Measurements from ENCODE around the gene DENND4A.
"Not testable (repeated sequence)": the region's sequence is repeated elsewhere in the genome, so short reads cannot be mapped to it uniquely, and the experiment has no call there.

Gene DENND4A

DNA sequence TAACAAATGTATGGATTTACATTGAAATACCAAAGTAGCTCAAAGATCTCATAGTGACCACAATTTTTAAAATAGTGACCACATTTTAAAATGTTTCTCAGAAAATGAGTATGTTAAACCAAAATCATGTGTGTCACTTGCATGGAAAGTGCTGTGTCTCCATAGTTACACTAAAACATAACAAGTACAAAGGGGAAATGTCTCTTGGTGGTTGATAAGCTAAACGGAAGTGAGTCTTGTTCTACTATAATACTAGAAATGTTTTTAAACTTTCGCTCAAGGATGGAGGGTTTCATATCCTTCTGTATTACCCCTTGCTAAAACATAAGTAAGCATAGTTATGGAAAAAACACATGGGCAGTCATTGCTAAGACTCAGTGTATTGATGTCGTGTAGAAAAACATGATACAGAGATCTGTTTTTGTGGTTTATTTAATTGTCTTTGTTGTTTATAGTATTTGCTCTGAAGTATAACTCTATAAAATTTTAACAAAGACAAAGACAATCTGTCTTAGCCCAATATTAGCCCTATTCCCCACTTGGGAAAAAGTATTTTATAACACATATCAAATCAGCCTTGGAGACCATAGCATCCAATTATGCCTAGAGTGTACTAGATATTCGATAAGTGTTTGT lies 27.0 kb upstream of the DENND4A start:
- DNase-seq (ENCODE audit: low read depth) = no peak

DNA sequence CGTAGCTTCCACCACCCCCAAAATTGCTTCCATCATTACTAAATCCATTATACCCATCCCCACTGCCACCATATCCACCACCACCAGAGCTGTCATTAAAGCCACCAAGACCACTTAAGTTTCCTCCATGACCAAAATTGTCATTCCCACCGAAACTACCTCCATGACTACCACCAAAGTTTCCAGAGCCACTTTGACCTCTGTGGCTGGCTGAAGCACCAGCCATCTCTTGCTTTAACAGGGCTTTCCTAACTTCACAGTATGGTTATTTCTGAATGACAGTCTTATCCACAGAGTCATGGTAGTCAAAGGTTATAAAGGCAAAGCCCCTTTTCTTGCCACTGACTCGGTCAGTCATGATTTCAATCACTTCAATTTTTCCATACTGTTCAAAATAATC lies 24.3 kb upstream of the DENND4A start:
- no peak for DNase-seq (ENCODE audit: low read depth)

DNA sequence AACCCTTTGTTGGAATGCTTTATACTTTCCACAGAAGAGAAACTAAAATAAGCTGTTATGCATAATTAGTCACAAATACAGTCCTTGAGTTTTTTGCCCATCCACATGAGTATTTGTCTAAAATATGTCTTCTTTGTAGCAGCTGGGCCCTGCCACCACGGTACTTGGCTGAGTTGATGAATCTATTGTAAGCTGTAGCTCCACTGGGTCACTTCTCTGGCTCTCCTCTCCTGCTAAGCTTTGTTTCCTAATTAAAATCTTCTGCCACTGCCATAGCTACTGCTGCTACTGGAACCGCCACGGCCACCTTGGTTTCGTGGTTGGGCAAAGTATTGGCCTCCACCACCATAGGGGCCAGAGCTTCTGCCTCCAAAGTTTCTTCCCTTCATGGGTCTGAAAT lies 23.9 kb upstream of the DENND4A start:
- DNase-seq (ENCODE audit: low read depth) = not testable (repeated sequence)

GRCh38 chr15:65814271-65814670 lies 22.2 kb upstream of the DENND4A start:
- DNase-seq (ENCODE audit: low read depth) = not testable (repeated sequence)

GRCh38 chr15:65812916-65813315 lies 20.8 kb upstream of the DENND4A start:
- DNase-seq (ENCODE audit: low read depth) = no peak

DNA sequence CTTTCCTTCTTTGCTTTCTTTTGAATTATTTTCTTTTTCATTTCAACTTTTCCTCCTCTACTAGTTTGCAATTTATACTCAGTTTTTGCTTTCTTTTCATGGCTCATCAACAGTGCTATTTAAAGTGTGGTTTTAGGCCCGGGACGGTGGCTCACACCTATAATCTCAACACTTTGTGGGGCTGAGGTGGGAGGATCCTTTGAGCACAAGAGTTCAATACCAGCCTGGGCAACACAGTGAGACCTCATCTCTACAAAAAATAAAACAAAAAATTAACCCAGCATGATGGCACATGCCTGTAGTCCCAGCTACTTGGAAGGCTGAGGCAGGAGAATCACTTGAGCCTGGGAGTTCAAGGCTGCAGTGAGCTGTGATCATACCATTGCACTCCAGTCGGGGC lies 20.4 kb upstream of the DENND4A start:
- no peak for DNase-seq (ENCODE audit: low read depth)

DNA sequence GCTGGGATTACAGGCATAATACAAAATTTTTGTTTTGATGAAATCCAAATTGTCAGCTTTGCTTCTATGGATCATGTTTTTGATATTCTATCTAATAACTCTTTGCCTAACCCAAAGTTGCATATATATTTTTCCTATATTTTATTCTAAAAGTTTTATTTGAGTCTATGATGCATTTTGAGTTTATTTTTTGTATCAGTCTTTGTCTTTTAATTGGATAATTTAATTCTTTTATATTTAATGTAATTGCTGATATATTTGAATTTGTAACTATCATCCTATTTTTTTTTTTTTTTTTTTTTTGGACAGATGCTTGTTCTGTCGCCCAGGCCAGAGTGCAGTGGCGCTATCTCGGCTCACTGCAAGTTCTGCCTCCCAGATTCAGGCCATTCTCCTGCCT lies 19.7 kb upstream of the DENND4A start:
- no peak for DNase-seq (ENCODE audit: low read depth)

GRCh38 chr15:65811011-65811733 lies 19.1 kb upstream of the DENND4A start:
- DNase-seq (ENCODE audit: low read depth) = not testable (repeated sequence)

GRCh38 chr15:65806397-65806796 lies 14.3 kb upstream of the DENND4A start:
- no peak for DNase-seq (ENCODE audit: low read depth)

DNA sequence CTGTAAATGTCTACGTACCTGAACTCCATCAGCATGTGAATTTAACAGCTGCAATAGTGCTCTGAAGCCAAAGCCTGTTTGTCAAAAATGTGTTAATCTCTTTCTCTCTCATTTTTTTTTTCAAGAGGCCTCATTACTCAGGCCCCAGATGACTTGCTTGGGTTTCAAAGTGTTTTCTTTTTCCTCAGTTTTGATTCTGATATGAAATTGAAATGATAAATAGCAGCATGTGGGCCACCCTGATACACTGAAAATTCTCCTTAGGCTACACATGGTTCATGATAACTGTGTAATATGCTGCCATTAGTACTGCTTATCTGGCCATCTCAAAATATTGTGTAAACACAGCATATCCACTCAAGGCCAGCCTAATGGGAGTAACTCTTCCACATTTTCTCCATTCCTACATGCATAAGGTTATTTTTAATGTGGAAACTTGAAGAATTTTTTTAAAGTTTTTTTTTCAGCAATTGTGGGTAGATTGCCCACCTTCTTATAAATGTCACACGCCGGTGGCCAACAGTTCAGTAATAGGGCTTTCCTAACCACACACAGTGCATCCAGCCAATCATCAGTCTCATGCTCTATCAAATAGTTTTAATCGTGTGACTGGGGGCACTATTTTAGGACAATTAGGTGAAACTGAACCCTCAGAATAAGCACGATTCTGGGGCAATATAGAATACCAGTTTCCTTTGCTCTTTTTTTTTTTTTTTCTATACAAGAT lies 13.1 kb upstream of the DENND4A start:
- no peak for DNase-seq (ENCODE audit: low read depth)

DNA sequence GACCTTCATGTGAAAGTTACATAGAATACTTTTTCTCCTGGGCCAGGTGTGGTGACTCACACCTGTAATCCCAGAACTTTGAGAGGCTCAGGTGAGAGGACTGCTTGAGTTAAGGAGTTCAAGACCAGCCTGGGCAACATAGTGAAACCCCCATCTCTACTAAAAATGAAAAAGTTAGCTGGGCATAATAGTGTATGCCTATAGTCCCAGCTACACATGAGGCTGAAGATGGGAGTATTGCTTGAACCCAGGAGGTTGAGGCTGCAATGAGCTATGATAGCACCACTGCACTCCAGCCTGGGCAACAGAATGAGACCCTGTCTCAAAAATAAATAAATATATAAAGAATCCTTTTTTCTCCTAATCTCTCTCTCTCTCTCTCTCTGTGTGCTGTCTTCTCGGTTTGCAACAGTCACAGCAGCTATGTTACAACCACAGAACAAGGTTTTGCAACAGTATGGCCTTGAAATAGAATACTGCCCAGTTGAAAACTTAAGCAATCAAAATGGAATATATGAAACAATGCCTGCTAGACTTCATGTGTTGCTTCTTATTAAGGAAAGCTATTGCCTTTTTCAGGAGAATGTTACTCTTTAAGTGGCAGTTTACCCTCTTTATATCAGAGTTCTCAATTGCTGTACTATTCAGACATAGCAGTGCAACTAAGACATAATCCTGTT lies 12.3 kb upstream of the DENND4A start:
- no peak for DNase-seq (ENCODE audit: low read depth)

- no peak for DNase-seq (ENCODE audit: low read depth)
Observed at GRCh38 chr15:65801229-65801805, 9.2 kb upstream of the DENND4A start.

GRCh38 chr15:65796610-65797078 lies 4.6 kb upstream of the DENND4A start:
- no peak for DNase-seq (ENCODE audit: low read depth)

GRCh38 chr15:65795663-65796216 lies 3.6 kb upstream of the DENND4A start:
- DNase-seq (ENCODE audit: low read depth) = no peak

- no peak for DNase-seq (ENCODE audit: low read depth)
Observed at GRCh38 chr15:65793818-65794104, 1.7 kb upstream of the DENND4A start.

DNA sequence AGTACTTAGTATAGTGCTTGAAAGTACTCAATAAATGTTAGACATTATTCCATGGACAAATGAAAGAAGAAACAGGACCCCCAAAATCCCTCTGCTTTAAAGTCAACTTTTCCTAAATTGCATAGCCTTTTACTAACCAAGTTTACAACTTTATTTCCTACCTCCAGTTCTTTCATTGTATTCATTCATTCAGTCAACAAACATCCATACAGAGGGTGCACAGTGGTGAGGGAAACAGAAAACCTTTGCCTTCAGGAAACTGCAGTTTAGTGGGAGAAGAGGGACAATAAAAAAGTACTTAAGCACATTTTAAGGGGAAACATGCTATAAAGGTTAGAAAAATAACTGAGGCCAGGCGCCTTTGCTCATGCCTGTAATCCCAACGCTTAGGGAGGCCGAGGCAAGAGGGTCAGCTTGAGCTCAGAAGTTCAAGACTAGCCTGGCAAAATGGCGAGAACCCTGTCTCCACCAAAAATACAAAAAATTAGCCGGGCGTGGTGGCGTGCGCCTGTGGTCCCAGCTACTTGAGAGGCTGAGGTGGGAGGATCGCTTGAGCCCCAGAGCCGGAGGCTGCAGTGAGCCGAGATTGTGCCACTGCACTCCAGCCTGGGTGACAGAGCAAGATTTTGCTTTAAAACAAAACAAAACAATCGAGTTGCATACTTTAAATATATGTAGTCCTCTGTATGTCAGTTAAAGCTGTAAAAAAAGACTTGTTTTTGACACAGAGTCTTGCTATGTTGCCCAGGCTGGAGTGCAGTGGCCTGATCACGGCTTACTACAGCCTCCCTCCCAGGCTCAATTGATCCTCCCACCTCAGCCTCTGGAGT lies 1.1 kb upstream of the DENND4A start:
- DNase-seq (ENCODE audit: low read depth) = no peak

DNA sequence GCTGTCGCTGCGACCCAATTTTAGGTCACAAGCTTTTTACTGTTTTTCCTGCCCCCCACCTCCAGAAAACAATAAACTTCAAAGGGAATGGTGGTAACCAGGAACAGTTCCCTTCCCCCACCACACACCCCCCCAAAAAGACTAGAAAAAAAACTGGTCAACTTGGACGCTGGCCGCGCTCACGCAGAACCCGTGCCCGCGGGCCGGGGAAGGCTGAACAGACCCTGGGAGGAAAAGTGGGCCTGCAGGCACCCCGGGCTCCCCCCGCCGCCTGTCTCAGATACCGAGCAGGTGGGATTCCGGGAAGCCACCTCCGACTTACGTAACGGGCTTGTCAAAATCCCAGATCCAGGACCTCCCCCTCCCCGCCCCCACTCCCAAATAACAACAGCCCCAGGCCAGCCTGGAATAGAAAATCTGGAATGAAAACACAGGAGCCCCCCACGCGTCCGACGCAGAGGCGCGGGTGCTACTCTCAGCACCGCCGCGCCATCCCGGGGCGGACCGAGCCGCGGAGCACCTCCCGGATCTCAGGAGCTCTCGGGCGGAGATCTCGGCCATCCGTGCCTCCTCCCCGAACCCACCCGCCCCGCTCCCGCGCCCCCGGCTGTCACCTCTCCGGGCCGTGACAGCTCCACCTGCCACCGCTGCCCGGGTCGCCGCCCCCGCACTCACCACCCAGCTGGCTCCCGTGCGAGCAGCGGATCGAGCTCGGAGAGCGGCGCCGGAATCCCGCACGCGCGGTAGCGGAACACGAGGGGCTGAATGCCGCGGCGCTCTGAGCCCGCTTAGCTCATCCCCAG lies 557 bp downstream of the DENND4A start:
- peak; percentile 36 for DNase-seq (ENCODE audit: low read depth)

- DNase-seq (ENCODE audit: low read depth) = no peak
Observed at GRCh38 chr15:65790694-65791334, 1.3 kb downstream of the DENND4A start.

DNA sequence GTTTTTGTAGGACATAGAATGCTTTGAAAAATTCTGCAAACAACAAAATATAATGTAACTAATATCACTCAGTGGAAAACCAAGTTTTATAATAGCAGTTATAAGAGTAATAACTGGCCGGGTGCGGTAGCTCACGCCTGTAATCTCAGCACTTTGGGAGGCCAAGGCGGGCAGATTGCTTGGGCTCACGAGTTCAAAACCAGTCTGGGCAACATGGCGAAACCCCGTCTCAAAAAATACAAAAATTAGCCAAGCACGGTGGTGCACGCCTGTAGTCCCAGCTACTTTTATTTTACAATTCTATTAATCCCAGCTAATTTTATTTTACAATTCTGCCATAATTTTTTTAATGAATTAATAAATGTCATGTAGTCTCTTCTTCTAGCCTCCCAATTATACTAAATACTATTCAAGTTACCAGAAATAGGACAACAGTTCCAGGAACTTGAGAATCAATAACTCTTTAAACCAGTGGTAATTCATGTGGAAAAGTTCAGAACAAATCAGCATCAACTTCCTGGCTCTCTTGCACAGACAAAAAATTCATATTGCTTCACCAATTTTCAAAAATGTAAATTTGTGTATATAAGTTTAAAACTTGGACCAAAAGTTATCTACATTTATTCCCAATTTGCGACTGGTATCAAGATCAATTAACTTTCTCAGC lies 2.2 kb downstream of the DENND4A start:
- no peak for DNase-seq (ENCODE audit: low read depth)
